NCI-H146 (cell line): Measurements from ENCODE around the gene TNIK.

Source experiments
- DNase-seq: peaks from one replicate; lab custom pipeline; 2025; lab: John Stamatoyannopoulos, UW

The TNIK gene

DNA sequence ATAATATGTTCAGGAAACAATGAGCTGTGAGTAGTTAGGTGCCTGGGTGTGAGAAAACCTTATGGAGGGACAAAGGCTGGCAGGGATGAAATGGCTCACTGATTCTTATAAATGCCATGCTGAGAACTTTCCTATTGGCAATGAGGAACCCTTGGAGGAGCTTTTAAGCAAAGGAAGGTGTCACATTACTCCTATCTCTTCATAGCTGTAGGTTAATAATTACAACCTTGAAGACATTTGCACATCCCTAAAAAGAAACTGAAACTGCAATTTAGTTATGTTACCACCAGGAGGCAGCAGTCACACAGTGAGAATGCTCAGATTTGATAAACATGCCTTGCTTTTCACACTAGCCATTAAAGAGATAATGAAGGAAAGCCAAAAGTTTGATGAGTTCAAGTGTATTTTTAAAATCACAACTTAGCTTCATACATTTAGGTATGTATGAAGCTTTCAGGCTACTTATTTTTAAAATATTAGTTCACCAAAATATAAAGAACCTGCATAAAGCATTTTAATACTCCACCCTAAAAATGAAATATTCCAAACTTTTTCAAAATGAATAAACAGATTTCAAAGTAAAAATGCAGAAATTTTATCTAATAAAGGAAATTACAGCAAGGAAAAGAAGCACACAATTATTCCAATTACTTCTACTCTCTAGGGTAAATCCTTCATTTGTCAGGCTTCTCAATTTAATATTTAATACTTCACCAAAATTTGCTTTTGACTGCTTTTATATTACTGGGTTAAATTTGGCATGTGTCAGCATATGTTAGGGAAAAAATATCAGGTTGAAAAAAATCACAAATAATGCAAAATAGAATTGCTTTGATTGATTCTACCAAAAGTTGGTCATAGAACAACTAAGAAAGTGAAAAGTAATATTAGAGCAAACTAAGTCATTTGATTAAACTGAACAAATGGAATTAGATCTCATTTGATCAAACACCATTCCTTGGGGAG, 296.8 kb downstream of the TNIK start:
- no peak for DNase-seq

DNA sequence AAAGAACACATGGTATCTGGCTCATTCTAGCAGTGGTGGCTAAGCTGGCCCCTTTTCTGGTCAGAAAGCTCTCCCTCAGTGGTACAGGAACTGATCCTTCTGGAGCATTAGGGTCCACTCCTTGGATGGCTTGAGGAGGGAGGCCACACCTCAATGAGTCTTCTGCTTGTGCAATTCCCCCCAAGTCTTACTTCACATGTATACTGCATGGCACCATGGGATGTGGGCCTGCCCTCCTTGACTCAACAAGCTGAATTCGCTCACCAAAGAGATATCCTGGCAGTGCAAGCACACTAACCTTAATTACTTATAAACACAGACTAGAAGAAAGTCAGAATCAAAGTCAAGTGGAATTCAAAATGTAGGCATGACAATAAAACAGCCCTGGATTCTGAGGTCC, 299.9 kb downstream of the TNIK start:
- DNase-seq, result no peak

DNA sequence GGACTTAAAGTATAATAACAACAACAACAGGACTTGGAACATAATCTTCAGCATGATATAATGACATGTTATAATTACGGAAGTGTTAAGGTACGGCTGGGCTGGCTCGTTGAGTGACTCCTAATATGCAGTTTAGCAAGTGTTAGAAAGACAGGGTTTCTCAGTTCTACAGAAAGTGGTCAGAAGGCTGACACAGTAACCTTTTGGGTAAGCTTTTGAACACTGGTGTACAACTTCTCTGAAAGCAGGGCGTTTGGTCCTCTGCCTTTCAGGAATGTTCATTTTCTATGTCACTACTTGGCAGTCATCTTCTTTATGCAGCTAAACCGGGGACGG, 300.4 kb downstream of the TNIK start:
- DNase-seq, result no peak

DNA sequence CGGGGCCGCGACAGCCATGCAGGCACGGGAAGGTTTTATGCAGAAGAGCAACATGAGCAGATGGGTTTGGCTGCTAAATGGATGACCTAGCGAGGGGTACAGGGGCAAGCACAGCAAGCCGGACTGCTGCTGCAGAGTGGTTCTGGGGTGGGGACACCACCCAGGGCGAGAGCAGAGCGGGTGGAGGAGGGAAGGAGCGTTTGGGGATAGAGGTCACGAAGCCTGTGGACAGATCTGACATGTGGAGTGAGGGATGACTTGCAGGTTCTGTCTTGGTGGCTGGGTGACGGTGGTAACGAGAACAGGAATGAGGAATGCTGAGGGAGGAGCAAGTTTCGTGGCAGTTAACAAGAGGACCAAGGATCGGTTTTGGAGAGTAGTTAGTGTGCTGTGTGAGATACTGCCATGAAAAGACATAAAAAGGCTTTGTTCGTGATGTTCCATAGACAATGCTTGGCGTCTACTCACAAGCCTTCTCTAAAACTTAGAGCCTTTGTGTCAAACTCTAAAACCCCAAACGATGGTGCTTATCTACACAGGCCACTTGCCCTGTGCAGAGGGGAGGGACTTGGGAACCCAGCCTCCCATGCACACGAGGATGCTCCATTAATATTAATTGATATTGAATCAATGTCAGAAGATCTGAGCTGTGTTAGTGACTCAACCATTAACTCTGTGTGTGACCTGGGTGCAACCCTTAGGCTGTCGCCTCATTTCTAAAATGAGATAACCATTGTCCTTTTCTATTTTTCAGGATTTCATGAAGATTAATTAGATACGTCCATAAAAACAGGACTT, 301.0 kb downstream of the TNIK start:
- no peak for DNase-seq

DNA sequence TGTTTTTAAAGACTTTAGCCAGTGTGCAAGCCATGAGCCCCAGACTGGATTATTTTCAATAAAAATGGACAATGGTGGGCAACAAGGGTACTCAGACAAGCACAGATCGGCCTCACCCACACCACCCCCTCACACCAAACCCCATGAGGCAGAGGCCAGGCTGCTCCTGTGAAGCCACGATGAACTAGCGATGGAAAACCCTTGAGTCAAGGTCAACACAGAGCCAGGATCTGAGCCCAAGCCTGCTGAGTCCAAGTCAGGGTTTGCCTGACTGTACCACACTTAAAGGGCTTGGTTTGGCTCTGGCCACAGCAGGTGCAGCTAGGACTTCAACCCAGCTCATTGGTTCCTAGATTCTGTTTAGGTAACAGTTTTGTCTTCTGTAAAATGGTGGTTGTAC, 302.2 kb downstream of the TNIK start:
- no peak for DNase-seq

DNA sequence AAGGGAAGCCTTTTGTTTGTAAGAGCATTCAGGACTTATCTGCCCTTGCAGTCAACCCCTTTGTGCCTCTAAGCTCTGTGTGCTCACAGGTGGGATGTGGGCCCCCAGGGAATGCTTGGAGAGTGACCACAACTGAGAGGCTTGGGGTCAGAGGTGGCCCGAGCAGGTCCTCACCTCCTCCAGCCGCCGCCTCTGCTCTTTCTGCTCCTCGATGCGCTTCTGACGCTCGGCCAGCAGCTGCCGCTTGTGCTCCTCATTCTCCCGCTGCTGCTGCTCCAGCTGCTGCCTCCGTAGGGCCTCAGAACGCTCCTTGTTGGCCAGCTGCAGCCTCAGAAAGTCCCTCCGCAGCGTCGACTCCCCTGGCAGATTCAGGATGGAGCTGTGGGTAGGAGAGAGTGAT, 302.9 kb downstream of the TNIK start:
- no peak for DNase-seq

DNA sequence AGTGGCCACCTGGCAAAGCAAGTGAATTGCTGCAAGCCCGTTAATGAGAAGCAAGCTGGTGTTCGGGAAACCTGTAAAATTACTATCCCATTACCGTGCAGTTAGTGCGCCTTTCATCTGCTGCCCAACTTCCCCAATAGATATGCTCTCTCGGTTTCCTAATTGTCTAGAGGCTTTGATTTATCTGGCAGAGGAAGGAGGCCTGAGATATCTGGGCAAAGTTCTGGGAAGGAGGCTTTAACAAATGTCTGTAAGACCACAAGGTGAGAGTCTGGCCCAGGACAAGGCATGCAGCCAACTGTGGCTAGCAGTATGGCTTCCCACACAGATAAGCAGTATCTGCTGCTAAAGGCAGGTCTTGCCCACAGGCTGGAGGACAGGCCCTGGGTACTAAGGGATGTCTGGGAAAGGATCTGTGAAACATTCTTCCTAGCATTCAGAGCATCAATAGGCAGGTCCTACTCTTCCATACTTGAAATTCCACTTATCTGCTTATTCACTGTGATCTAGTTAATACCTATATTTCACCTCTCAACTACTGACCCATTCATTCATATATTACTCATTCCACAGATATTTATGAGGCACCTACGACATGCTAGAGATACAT, 303.7 kb downstream of the TNIK start:
- no peak for DNase-seq

DNA sequence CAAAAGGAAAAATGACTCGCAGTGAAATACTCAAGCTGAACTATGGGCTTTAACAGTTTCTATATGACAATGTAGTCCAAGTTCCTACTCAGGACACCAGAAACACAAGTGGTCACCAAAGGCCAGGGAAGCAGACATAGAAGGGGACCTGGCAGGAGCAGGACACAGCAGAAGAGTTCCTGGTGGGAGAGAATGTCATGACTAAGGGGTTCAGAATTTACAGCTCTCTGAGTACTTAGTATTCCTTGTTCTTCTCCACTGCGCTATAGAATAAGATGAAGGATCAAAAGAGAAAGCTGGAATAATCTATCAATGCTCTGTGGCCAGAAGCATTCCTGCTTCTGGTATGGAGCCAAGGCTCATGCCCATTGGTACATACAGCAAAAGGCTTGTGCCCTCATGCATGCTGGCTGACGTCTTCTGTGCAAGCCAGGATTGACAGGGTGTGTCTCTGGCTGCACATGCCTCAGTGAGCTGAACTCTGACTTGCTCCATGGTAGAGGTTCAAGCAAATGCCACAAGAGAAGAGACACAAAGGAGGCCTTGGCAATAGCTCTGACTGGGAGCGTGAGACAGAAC, 305.0 kb downstream of the TNIK start:
- no peak for DNase-seq

DNA sequence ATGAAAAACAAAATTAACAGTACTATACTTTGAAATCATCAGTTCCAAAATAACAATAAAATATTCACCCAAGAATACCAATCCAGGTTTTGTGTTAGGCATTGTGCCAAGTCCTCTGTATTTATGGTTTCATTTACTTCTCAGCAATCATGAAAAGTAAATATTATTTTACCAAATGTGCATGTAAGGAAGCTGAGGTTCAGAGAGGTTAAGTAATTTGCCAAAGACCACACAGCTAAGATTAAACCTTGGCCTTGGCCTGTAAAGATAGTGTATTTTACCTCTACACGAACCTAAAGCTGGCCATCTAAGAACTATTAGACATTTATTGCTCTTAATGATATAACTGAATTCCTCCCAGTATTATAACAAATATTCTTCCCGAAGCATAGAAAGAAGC, 309.3 kb downstream of the TNIK start:
- no peak for DNase-seq

DNA sequence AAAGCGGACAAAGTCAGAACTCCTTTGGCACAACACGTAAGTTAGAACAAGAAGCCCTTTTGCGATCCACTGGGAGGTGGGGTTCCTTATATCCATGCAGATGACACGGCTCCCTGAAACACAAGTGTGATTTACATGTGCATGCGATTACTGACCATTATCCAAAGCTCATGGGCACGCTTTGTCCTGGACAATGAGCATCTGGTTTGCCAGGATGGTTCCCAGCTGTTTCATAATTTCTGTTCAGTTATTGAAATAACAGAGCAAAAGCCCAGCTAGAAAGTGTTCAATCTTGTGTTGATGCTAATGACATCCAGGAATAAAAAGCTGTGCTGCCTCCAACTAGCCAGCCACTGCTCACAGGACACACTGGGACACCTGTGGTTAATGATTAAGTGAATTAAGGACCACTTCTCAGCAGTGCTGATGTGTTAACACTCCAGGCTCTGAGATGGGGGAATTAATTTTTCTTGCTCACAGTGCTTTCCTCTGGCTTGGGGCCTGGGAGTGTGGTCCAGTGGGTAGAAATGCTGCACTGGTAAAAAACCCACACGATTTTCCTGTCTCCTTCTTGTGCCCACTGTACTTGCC, 310.6 kb downstream of the TNIK start:
- no peak for DNase-seq

DNA sequence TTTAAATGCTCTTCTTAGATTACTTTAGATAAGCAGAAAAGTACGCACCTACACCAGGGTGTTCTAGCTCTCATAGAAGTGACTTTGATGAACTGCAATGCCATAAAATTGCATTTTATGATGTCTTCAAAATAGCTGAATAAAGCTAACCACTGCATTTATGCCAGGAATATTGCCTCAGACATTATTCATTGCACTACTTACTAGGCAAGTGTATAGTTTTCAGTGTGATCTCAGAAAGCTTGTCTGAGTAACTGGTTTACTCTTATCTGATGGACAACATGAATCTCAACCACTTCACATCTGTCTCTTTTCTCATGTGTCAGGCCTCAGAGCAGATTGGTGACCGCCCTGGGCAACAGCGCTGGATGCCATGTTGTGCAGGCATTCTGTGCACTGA, 314.4 kb downstream of the TNIK start:
- no peak for DNase-seq

DNA sequence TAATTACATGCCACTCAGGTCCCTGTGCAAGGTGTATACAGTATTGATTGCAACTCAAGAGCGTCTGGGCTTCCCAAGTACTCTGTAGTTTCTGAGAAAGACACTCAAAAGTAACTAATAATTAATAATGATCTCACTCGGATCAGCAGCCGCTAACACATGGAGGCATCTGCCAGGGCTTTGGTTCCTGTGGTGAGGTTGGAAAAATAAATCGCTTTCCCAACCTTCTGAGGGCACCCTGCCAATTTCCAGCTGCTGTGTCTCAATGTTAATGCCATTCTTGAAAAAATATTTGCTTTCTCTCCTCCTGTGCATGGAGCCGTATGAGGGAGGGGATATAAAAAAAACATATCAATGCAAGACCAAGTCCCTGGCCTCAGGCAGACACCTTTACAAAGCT, 317.2 kb downstream of the TNIK start:
- DNase-seq, result peak; percentile 65

DNA sequence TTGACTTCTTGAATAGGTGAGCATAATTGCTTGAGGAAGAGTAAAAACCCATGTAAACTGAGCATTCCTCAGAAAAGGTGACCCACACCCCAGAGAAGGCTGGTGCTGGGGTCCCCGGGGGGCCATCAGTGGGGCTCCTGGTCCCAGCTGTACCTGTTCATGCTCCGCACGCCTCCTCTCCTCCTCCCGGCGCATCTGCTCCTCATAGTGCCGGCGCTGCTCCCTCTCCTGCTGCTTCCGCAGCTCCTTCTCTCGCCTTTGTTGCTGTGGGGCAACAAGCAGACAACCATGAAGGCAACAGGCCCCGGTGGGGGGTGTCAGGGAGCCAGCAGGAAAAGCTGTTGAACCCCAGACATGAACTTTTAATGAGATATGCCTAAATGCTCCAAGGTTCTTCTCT, 320.0 kb downstream of the TNIK start:
- DNase-seq, result no peak

DNA sequence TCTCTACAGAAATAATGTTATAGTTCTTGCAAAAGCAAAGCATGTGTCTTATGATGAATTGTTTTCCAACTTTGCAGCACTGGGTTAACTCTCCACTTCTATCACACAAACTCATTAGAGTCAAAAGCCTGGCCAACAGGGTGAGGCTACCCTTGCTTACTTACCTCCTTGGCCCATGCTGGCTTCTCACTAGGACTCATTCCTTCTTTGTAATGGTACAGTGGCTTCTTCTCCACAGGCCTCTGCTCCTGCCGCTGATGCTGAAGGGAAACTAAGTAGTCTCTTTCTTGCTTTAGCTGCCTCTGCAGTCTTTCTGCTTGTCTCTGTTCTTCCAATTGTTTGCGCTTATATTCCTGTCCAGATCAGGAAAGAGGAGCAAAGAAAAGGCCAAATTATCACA, 322.2 kb downstream of the TNIK start:
- no peak for DNase-seq

DNA sequence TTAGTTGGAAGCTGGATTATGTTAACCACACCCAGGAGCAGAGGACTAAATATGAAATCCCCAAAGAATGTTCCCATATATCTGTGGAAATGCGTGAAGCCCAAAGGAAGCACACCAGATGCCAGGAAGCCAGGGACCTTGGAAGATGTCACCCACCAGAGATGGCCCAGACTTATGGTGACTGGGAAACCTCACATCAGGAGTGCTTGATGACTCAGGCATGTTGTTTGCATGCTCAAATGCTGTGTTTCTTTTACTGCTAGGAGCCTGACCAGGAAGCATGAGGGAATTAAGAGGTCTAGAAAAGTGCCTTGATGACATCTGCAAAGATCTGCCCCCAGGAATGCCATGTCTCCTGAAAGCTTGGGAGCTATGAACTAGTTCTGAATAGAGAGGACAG, 324.7 kb downstream of the TNIK start:
- DNase-seq, result no peak

DNA sequence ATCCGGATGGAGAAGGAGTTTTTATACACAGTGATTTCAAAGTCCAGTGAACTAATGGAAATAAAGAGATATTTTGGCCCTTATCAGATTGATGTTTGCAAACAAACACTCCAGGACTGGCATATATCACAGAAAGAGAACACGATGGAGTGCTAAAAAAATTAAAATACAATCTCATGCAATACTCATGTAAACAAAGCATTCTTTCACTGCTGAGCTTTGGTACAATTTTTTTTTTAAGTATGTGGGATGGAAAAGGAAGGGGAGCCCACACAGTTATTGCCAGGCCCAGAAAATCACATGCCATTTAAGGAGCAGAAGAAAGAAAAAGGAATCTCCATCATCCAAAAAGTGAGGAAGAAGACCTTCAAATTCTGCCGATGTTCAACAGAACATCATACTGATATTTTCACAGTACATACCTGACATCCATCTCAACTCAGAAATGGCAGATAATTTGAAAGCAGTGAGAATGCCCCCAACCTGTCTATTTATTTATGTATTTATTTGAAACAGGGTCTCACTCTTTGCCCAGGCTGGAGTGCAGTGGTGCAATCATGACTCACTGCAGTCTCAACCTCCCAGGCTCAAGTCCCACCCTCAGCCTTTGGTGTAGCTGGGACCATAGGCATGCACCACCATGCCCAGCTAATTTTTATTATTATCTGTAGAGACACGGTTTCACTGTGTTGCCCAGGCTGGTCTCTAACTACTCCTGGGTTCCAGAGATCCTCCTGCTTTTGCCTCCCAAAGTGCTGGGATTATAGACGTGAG, 326.2 kb downstream of the TNIK start:
- no peak for DNase-seq

DNA sequence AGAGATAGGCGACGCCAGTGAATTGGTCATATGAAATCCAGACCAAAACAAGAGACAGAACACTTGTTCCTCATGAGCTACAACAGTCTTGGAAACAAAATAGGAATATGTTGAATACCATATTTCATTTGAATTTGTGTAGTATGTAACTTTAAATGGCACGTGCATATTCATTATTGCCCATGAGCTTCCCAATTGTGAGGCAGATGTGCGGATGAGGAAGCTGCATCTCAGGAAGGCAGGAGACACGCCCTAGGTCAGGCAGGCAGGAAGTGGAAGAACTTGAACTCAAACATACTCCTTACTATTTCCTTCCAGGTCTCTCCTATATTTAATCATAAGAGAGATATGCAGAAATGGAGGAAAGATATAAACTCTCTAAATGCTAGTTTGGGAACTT, 326.9 kb downstream of the TNIK start:
- DNase-seq, result no peak

DNA sequence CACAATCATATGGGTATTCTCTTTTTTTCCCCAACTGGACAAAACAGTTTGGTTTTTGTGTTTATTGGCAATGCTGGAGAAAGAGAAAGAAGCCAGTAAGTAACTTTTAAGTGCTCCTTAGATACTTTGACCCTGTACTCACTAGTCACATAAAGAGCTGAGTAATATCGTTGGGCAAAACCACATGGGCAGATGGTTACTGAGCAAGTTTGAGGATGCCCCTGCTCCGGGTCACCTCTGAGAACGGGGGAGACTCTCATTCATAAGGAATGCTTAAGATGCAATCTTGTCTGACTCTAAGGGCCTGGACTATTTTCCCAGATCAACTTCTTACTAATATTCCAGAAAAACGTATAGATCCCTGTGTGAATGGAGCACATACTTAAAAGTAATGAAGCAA, 327.3 kb downstream of the TNIK start:
- no peak for DNase-seq

DNA sequence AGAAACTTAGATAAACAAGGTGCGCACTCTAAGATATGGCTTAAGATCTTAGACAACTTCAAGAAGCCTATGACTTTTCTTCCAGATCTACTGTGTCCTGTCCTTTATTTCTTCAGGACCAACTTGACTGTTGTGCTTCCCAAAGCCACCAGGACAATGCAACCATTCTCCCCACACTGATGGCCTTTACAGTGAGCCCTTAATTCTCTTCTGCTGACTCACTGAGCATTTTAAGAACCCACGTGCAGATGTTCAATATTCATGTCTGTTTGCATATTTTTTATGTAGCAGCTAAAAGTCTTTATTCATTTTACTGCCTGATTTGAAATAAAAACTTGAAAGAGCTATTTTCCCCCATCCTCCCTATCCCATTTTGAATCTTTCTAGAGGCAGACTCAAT, 330.4 kb downstream of the TNIK start:
- DNase-seq, result no peak

DNA sequence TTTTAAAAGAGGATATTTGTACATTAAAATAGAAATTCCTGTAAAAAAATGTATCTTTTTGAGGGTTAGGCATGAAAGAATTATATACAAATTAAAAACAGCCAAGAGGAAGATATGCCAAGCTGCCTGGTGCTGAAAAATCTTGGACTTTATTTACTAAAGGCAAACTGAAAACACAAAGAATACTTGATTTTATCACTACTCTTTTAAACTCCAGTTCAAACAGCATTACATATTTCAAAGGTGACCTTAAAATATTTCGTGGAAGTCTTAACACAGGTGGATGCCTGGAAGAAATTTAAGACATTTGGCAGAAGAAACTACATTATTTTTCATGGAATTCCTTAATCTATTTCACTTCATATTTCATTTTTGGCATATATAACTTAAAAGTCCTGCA, 332.6 kb downstream of the TNIK start:
- no peak for DNase-seq

DNA sequence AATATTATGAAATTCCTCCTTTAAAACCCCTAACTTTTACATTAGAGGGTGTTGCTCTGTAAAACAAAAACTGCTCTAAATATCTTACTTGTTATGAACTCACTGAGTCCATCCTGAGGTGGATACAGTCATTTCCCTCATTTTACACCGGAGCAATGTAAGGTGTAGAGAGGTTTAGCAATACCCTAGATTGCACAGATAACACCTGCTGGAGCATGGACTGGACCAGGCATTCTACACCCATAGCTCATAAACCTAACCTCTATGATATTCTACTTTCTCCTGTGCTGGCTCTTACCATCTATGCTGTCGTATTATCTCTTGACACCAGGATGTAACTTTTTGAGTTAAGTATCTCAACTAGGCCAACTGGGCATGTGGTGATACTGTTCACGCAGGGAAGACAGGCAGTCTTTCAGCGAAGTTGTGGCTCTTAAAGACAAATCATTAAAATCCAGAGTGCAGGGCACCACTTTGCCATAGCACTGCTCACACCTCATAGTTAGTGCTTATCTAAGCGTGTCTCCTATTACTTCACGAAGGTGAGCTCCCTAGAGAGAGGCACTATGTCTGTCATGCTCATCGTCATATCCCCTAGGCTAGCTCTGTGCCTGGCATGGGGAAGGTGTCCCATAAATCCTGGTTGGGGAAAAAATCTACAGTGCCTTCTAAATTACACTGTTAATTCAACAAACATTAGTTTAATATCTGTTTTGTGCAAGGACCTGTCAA, 333.6 kb downstream of the TNIK start:
- no peak for DNase-seq
